NCI-H82 treated with DMSO at 0.1 percent for 48 hours (cell line): Measurements from ENCODE around the gene RPL27.

Experiments
- DNase-seq: peaks from one replicate; lab custom pipeline; 2025; ENCODE audit not compliant: unreplicated experiment; lab: John Stamatoyannopoulos, UW

Gene RPL27

GRCh38 chr17:43051969-43052368 lies 53.8 kb downstream of the RPL27 start:
- DNase-seq: no peak
